GM20431 (cell line): ENCODE results near the gene CEP83.
"Not testable (repeated sequence)": the region's sequence is repeated elsewhere in the genome, so short reads cannot be mapped to it uniquely, and the experiment has no call there.

ENCODE experiments used
- in situ Hi-C: fragments of 300-500 bp; cut with MseI, MboI; formaldehyde crosslinking; loops from one replicate; pipeline ENCODE4 v1.15.0; 2020; ENCODE audit warnings: low sequenced_read_pairs; ENCODE audit not compliant: unreplicated experiment

Gene CEP83

GRCh38 chr12:94316600-94316999 is 143.1 kb downstream of the CEP83 start:
- in situ Hi-C loops, result not testable (repeated sequence)

GRCh38 chr12:94312378-94312777 is 147.3 kb downstream of the CEP83 start:
- in situ Hi-C loops, result no loop called here

GRCh38 chr12:94309373-94309772 is 150.3 kb downstream of the CEP83 start:
- in situ Hi-C loops, result no loop called here

- in situ Hi-C loops, result no loop called here
Measured at GRCh38 chr12:94308612-94309011, 151.1 kb downstream of the CEP83 start.

GRCh38 chr12:94305130-94305957 is 154.3 kb downstream of the CEP83 start:
- in situ Hi-C loops, result no loop called here

GRCh38 chr12:94304566-94305061 is 155.1 kb downstream of the CEP83 start:
- in situ Hi-C loops, result no loop called here

GRCh38 chr12:94304012-94304411 is 155.7 kb downstream of the CEP83 start:
- in situ Hi-C loops, result no loop called here

GRCh38 chr12:94299846-94300245 is 159.8 kb downstream of the CEP83 start:
- in situ Hi-C loops, result no loop called here

GRCh38 chr12:94297876-94298505 is 161.7 kb downstream of the CEP83 start:
- in situ Hi-C loops, result no loop called here

- in situ Hi-C loops, result no loop called here
Measured at GRCh38 chr12:94297096-94297699, 162.5 kb downstream of the CEP83 start.

GRCh38 chr12:94290353-94290752 is 169.3 kb downstream of the CEP83 start:
- in situ Hi-C loops, result no loop called here

- in situ Hi-C loops, result no loop called here
Measured at GRCh38 chr12:94289461-94290312, 170.0 kb downstream of the CEP83 start.

- in situ Hi-C loops, result no loop called here
Measured at GRCh38 chr12:94287245-94287628, 172.4 kb downstream of the CEP83 start.

GRCh38 chr12:94286583-94287244 is 173.0 kb downstream of the CEP83 start:
- in situ Hi-C loops, result no loop called here

GRCh38 chr12:94285943-94286582 is 173.6 kb downstream of the CEP83 start:
- in situ Hi-C loops, result no loop called here

- in situ Hi-C loops, result no loop called here
Measured at GRCh38 chr12:94284859-94285258, 174.8 kb downstream of the CEP83 start.

GRCh38 chr12:94284046-94284445 is 175.6 kb downstream of the CEP83 start:
- in situ Hi-C loops, result no loop called here

- in situ Hi-C loops, result no loop called here
Measured at GRCh38 chr12:94282675-94283074, 177.0 kb downstream of the CEP83 start.

GRCh38 chr12:94280063-94280462 is 179.6 kb downstream of the CEP83 start:
- in situ Hi-C loops, result no loop called here
